ENCODE measurements around the gene CPZ. TPM values are rescaled to one million over a fixed set of nuclear protein-coding genes. Genes with fewer than 3 reads are reported as not detected.

The CPZ gene
- total RNA-seq, 1 experiment from 2014 or later, result 37.3 TPM

DNA sequence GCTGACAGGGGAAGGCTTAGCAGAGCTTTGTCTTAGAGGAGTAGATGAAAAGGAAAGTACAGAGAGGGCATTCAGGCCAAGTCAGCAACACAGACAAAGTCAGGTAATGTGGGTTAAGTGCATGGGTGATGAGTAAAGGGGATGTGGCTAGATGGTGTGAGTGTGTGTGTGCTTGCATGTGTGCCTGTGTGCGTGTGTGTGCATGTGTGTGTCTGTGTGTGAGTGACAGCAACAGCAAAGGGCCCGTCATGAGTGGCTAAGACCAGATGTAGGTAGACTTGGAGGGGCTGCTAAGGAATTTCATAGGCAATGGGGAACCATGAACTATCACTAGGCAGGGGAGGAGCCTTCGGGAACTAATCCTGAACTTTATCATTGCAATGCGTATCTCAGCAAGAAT is 14.6 kb upstream of the CPZ start:
- WGBS (ENCODE audit: extremely low coverage, insufficient read length, low lambda C conversion rate), result no CpG with 5 or more reads among the region's 4 CpGs
- Histone ChIP-seq H3K18ac (ENCODE audit: insufficient read length, low read depth, low read length) (no peak overlapping the region), H3K23ac (ENCODE audit: insufficient read length, low read depth, low read length) (no peak overlapping the region), H3K14ac (ENCODE audit: insufficient read depth, low read length) (no peak overlapping the region), H2BK20ac (ENCODE audit: low read depth, low read length, poor library complexity, severe bottlenecking) (no peak overlapping the region), H4K20me1 (ENCODE audit: control insufficient read depth, insufficient read depth, insufficient read length) (no peaks in the 10 kb centered on the region), H3K23me2 (ENCODE audit: insufficient read length, low read depth, low read length, poor library complexity, severe bottlenecking) (peaks cover 9% of the 10 kb centered on the region), H3K27me3 (ENCODE audit: insufficient read depth, low read length) (peaks cover 9% of the 10 kb centered on the region; the same call in 1 of the 2 replicates), H3K9me3 (ENCODE audit: control insufficient read depth, low read depth, low read length) (no peaks in the 10 kb centered on the region), H3K27ac (ENCODE audit: insufficient read length, low read depth, low read length) (no peak overlapping the region), H3K9ac (ENCODE audit: extremely low read depth, insufficient read length, low read length) (no peak overlapping the region), H3K4me1 (ENCODE audit: insufficient read depth, low read length) (no peaks in the 10 kb centered on the region), H2BK12ac (ENCODE audit: insufficient read length, low read depth, low read length) (no peak overlapping the region), H4K91ac (ENCODE audit: insufficient read length, low read depth, low read length) (no peak overlapping the region), H3K56ac (ENCODE audit: insufficient read length, low read depth, low read length) (no peak overlapping the region), H2BK5ac (ENCODE audit: insufficient read length, low read length) (no peak overlapping the region), H3K4ac (ENCODE audit: low read depth, low read length) (no peak overlapping the region), H3K79me2 (ENCODE audit: insufficient read depth, low read length) (no peaks in the 10 kb centered on the region), H2AFZ (ENCODE audit: low read length) (no peak overlapping the region), H4K5ac (ENCODE audit: insufficient read length, low read depth, low read length) (no peak overlapping the region), H2AK5ac (ENCODE audit: insufficient read length, low read length) (no peak overlapping the region), H2BK120ac (ENCODE audit: low read depth, low read length, poor library complexity, severe bottlenecking) (no peak overlapping the region), H4K8ac (replicated peaks; ENCODE audit: insufficient read length, low read depth, low read length) (no peak overlapping the region), H3K79me1 (ENCODE audit: insufficient read depth, low read depth, low read length, poor library complexity, severe bottlenecking) (no peaks in the 10 kb centered on the region), H2BK15ac (ENCODE audit: low read depth, low read length) (no peak overlapping the region), H3T11ph (ENCODE audit: low read length) (no peak overlapping the region), H3K4me2 (ENCODE audit: insufficient read depth, insufficient read length, low read length) (no peak overlapping the region)
- Mint-ChIP-seq H3K27me3 (ENCODE audit: low read depth) (peaks cover 41% of the 10 kb centered on the region), H3K4me1 (peaks cover 34% of the 10 kb centered on the region in 2 experiments), H3K4me3 (no peak overlapping the region), H3K27ac (no peak overlapping the region), H3K9me3 (no peaks in the 10 kb centered on the region), H3K36me3 (ENCODE audit: insufficient read depth in 1 of 3, low read depth in 3 of 3) (no peaks in the 10 kb centered on the region; a peak in 1 of 7 replicates)
- TF ChIP-seq, protein P1, sequence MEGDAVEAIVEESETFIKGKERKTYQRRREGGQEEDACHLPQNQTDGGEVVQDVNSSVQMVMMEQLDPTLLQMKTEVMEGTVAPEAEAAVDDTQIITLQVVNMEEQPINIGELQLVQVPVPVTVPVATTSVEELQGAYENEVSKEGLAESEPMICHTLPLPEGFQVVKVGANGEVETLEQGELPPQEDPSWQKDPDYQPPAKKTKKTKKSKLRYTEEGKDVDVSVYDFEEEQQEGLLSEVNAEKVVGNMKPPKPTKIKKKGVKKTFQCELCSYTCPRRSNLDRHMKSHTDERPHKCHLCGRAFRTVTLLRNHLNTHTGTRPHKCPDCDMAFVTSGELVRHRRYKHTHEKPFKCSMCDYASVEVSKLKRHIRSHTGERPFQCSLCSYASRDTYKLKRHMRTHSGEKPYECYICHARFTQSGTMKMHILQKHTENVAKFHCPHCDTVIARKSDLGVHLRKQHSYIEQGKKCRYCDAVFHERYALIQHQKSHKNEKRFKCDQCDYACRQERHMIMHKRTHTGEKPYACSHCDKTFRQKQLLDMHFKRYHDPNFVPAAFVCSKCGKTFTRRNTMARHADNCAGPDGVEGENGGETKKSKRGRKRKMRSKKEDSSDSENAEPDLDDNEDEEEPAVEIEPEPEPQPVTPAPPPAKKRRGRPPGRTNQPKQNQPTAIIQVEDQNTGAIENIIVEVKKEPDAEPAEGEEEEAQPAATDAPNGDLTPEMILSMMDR (conservative IDR thresholded peaks at IDR 0.05), result no peak
- no peak for DNase-seq
